NCI-H524 treated with DMSO at 0.1 percent for 48 hours (cell line): ENCODE measurements around the gene UFSP1.

Experiments
- DNase-seq: peaks from one replicate; lab custom pipeline; 2025; lab: John Stamatoyannopoulos, UW

The UFSP1 gene

DNA sequence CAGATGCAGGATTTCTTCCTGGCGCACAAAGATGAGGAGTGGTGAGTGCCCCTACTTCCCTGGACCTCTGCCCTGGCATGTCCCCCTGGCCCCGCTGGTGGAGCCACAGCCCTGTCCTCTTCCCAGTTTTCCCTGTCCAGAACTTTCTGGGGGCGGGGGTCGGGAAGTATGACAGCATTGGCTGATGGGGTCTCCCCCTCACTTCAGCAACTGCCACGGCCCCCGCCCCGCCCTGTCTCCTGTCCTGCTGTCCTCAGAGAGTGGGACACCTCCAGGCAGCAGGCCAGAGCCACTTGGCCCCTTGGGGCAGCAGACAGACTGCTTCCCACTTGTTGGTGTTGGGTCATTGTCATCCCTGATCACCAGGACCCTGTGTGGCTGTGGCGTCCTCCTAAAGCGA is 7.3 kb downstream of the UFSP1 start:
- DNase-seq = no peak

DNA sequence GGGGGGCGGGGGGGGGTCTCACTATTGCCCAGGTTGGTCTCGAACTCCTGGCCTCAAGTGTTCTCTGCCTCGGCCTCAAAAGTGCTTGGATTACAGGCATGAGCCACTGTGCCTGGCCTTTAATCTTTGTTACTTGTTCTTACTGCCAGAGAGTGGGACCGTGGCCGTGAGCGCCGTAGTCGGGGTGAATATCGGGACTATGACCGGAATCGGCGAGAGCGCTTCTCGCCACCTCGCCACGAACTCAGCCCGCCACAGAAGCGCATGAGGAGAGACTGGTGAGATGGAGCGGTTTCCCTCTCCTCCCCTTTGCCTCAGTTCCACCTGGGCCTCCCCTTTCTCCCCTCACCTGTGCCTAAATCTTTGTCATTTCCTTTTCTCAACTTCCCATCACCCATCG is 8.4 kb downstream of the UFSP1 start:
- no peak for DNase-seq

DNA sequence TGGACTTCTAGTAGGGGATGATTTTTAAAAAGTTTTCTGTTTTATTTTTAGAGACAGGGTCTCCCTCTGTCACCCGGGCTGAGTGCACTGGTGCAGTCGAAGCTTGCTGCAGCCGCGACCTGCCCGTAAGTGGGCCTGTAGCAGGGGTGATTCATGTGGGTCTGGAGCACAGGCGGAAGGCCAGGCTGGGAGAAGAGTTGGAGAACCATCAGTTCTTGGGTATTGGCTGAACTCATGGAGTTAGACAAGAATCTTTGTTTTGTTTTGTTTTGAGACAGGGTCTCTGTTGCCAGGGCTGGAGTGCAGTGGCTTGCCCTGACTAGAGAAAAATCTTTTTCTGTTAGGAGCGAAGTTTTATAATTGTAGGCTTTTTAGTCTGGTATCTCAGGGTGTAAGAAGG is 8.9 kb downstream of the UFSP1 start:
- DNase-seq = no peak

DNA sequence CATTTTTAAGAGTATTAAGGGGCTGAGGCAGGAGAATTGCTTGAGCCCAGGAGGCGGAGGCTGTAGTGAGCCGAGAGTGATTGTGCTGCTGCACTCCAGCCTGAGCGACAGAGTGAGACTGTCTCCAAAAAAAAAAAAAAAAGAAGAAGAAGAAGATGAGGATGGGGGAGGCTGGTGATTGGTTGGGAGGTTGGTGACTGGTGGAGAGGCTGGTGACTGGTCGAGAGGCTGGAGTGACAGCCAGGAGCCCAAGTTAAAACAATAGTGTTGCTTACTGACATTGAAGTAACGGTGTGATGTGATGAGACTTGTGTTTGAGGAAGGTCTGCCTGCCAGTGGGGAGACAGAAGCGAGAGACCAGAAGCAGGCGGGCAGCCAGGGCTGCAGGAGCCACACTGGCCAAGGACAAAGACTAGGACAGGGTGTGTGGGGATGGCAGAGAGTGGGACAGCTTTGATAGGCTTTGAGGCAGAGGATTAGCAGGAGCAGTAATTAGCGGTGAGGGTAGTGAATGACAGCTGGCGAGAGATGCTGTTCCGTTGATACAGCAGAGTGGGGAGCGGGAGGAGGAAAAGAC is 9.7 kb downstream of the UFSP1 start:
- peak; percentile 73 for DNase-seq

DNA sequence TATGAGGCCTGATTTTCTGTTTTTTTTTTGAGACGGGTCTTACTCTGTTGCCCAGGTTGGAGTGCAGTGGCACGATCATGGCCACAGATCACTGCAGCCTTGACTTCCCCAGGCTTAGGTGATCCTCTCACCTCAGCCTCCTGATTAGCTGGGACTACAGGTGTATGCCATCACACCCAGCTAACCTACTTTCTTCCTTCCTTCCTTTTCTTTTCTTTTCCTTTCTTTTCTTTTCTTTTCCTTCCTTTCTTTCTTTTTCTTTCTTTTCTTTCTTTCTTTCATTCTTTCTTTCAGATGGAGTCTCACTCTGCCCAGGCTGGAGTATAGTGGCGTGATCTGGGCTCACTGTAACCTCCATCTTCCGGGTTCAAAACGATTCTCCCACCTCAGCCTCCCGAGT is 10.8 kb downstream of the UFSP1 start:
- no peak for DNase-seq

DNA sequence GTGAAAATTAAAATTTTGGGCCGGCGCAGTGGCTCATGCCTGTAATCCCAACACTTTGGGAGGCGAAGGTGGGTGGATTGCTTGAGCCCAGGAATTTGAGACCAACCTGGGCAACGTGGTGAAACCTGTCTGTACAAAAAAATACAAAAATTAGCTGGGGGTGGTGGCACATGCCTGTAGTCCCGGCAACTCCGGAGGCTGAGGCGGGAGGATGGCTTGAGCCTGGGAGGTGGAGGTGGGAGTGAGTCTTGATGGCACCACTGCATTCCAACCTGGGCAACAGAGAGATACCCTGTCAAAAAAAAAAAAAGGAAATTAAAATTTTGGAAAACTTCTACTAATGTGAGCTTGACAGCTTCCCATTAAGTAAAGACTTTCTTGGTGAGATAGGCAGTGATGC is 11.5 kb downstream of the UFSP1 start:
- no peak for DNase-seq

DNA sequence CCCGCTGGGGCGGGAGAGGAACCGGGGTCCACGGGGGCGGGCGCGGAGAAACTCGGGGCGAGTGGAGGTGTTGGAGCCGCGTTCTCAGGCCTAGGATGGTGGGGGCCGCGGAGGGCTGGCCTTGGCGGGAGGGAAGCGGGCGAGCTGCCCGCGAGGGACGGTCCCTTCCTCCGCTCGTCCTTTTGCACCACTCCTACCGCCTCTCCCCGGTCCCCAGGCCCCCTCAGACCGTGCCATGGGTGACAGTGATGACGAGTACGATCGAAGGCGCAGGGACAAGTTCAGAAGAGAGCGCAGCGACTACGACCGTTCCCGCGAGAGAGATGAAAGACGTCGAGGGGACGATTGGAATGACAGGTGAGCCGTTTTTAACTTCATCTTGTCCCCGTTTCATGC is 14.2 kb downstream of the UFSP1 start:
- no peak for DNase-seq

DNA sequence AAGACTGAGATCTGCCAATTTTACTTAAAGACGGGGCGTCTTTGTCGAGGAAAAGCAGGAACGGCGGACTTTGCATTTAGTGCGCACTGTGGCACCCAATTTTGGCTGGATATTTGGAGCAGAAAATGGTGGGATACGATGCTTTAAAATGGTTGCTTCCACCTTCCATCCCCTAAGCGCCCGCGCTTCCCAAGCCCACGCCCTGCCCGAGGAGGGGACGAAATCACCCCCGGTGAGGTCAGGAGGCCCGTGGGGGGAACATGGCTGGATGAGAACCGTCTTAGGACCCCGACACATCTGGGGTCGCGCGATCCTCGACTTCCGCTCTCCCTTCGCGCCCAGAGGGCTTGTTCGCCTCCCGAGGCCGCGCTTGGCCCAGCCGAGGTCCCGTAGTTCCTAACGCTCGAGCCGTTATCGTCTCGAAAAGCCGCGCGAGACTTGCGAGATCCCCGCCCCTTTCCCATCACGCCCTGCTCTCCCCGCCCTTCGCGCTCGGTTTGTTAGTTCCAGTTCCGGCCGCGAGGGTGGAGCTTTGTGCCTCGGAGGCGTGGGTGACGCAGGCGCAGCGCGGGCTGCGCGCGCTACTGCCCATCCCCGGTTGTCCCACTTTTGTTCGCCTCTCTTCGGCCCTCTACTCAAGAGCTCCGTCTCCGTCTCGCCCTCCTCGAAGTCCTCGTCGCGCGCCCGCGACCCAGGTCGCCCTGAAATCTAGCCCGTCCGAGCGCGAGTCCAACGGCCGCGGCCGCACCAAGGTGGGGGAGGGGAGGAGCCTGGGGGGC is 14.7 kb downstream of the UFSP1 start, which contains the start of gene SRRT:
Gene SRRT (plus strand): TSS at position 527 of the 779 bp plus-strand sequence. CDS start 488 bp downstream, outside the sequence.
- peak; percentile 57 for DNase-seq

DNA sequence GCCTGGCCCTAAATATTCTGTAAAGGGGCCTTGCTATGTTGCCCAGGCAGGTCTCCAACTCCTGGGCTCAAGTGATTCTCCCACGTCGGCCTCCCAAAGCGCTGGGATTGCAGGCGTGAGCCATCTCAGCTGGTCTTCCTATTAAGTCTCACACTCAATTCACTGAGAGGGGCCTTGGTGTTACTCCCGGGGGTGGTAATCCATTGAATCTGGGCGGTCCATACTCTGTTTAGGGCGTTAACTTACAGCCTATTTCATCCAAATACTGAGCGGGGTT is 15.3 kb downstream of the UFSP1 start:
- DNase-seq = no peak

DNA sequence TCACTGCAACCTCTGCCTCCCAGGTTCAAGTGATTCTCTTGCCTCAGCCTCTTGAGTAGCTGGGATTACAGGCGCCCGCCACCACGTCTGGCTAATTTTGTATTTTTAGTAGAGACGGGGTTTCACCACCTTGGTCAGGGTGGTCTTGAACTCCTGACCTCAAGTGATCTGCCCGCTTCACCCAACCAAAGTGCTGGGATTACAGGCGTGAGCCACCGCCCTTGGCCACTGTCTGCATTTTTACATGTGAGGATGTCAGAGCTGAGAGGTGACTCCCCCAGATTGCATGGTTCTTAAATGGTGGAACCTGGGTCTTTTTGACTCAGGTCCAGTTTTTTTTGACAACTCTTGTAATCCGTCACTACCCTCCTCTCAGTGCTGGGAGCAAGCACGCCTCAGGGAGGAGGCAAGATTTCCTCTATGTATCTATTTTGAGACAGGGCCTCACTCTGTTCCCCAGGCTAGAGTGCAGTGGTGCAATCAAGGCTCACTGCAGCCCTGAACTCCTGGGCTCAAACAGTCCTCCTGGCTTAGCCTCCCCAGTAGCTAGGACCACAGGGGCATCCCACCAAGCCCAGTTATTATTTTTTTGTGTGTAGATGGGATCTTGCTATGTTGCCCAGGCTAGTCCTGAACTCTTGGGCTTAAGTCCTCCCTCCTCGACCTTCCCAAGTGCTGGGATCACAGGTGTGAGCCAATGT is 15.8 kb downstream of the UFSP1 start:
- DNase-seq = no peak

DNA sequence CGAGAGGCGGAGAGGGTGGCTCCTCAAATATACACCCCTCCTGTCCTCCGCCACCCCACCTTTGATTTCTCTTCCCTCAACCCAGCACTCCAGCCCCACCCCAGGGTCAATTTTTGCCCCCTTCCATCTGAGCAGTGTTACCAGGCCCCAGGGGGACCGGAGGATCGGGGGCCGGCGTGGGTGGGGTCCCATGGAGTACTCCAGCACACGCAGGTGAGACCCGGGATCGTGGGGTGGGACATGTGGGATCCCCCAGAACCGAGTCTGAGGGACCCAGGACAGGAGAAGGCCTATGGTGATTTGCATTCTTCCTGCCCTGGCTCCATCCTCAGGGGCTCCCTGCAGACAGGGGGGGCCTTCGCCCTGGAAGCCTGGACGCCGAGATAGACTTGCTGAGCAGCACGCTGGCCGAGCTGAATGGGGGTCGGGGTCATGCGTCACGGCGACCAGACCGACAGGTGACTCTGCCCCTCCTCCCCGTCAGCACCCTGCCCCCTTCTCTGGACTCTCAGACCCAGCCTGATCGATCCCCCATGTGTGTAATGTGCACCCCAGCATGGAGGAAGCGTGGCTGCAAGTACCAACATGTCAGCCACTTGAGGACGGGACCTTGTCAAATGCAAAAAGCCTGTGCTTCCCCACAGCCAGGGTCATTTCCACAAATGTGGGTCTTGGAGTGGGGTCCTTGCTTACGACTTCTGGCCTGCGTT is 21.6 kb downstream of the UFSP1 start:
- DNase-seq = no peak

DNA sequence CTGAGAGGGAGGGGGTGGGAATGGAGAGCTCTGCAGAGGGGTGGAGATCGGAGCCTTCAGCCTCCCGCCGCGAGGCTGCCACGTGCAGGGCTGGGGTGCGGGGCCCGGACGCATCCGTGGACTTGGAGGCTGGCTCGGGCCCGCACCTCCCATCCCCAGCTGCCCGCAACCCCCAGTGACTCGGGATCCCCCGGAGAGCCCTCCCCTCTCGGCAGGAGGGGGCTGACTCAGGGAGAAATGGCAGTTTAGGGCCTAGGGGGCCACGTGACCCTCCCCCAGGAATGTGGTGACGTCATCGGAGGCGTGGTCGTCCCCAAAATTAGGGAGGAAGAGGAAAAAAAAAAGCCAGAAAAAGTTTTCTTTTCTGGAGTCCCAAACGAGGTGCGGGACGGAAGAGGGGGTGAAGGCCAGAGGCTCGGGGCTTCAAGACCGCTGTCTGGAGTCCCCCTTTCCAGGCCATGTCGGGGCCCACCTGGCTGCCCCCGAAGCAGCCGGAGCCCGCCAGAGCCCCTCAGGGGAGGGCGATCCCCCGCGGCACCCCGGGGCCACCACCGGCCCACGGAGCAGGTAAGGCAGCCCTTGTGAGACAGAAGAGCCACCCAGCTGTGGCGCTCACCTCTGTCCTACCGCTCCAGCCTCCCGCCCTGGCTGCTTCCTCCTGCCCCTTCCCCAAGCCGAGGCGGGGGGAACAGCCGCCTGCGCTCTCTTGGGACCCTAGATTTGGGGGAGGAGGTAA is 22.3 kb downstream of the UFSP1 start, which contains the start of gene TRIP6:
Gene TRIP6 (plus strand): TSS at position 348 of the 736 bp plus-strand sequence. CDS start 111 bp downstream, at position 459.
- no peak for DNase-seq

DNA sequence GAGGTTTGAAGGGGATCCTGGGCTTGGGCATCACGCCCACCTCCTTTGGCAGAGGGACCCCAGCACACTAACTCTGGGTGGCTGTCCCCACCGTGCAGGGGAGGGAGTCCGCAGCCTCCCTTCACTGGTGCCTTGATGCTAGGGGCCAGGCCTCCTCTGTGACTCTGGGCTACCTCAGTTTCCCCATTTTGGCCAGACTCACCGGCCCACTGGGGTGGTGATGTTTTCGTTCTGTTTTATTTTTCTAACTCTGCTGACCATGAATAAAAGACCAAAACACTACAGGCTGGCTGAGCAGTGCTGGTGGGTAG is 22.8 kb downstream of the UFSP1 start:
- no peak for DNase-seq

DNA sequence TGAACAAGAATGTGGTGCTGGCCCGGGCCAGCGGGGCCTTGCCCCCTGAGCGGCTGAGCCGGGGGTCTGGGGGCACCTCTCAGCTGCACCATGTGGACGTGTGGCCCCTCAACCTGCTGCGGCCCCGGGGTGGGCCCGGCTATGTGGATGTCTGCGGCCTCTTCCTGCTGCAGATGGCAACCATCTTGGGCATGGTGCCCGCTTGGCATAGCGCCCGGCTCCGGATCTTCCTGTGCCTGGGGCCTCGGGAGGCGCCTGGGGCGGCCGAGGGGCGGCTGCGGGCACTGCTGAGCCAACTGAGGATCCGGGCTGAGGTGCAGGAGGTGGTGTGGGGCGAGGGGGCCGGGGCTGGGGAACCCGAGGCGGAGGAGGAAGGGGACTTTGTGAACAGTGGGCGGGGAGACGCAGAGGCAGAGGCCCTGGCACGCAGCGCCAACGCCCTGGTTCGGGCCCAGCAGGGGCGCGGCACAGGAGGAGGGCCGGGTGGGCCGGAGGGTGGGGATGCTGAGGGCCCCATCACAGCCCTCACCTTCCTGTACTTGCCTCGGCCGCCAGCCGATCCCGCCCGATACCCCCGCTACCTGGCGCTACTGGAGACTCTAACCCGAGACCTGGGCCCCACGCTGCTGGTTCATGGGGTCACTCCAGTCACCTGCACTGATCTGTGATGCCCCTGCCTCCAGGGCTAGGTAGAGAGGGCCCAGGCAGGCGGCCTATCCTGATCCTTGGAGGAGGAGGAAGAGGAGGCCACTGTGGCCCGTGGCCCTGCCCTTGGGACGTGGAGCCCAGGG is 23.4 kb downstream of the UFSP1 start:
- DNase-seq = no peak

DNA sequence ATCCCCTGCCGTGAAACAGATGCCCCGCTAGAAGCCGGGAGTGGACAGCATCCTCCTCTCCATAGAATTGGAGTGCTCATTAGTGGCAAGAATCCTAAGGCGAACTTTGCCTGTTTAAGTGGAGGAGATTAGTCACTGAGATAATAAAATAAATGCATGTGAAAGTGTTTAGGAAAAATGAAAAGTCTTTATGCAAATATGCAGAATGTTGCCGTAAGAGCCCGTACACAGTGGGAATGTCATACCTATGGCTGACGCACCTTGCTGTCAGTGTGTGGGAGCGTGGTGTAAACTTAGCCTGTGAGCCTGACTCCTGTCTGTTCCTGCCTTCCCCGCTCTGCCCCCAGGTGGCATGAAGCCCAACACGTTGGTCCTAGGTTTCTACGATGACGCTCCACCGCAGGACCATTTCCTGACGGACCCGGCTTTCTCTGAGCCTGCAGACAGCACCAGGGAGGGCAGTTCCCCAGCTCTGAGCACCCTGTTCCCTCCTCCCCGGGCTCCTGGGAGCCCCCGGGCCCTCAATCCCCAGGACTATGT is 24.1 kb downstream of the UFSP1 start:
- DNase-seq = no peak

DNA sequence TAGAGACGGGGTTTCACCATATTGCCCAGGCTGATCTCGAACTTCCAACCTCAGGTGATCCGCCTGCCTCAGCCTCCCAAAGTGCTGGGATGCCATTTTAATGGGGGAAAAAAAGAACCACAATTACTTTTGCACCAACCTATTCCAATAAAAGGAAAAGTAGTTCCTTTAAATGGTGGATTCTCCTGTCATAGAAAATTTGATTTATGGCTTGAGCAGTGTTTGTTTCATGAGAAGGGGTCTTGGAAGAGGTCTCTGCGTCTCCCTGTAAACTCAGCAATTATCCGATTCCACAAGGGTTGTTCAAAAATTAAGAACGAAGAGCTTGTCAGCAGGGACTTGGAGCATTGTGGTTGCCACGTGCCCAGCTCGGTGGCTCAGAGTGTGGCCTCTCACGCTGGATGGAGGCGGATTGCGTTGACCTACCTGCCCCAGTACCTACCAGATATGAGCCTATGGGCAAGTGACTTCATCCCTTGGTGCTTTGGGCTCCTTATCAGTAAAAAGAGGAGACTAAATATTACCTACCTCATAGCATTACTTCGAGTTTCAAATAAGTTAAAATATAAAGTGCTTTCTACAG is 25.2 kb downstream of the UFSP1 start:
- DNase-seq = no peak

DNA sequence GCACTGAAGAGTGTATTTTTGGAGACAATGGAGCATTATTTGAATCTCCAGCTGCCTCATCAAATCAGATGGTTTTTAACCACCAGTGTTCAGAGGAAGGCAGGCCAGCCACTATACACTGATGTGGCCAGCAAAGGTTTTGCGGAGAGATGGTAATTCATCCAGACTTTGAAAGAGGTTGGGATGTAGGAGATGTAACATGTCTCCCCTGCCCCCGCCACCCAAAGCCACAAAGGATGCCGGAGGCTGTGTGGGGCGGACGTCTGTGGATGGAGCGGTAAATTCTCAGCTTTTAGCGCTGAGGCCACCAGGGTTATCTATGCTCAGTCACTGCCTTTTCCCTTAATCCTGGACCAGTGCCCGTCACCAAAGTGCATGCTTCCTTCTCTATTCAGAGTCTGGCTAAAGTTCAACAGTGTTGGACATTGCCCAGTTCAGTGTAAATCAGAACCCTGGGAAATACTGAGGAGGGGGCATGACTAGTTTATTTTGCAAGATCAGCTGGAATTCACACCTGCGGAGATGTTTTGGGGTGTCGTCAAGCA is 26.0 kb downstream of the UFSP1 start:
- DNase-seq = no peak

DNA sequence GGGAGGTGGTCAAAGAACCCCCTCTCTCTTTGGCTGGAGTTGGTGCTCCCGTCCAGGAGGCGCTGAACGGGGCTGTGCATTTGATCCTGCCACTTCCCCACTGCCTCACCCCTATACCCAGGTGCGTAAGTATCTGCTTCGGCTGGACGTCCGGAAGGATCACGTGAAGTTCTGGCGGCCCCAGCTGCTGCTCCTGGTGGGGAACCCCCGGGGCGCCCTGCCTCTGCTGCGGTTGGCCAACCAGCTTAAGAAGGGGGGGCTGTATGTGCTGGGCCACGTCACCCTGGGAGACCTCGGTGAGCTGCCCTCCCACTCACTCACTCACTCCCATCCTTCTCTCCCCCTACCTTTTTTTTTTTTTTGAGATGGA is 27.9 kb downstream of the UFSP1 start:
- no peak for DNase-seq

DNA sequence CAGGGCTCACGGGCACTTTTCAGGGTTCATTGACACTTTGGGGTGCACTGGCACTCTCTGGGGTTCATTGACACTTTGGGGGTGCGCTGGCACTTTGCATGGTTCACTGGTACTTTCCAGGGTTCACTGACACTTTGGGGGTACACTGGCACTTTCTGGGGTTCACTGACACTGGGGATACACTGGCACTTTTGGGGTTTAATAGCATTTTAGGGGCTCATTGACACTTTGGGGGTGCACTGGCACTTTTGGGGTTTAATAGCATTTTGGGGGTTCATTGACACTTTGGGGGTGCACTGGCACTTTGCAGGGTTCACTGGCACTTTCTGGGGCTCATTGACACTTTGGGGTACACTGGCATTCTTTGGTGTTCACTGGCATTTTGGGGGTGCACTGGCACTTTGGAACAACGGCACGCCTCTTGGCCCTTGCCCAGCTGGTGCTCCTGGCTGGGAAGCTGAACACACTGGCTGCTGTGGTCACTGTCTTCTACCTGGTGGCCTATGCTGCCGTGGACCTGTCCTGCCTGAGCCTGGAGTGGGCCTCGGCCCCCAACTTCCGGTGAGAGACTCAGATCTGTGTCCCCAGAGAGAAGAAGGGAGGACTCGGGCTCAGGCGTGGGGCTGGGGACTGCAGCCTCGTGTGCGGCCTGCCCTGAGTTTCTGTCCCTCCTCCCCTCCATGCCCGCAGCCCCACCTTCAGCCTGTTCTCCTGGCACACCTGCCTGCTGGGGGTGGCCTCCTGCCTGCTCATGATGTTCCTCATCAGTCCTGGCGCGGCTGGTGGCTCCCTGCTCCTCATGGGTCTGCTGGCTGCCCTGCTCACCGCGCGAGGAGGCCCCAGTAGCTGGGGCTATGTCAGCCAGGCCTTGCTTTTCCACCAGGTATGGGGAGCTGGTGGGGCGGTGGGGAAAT is 28.6 kb downstream of the UFSP1 start:
- DNase-seq = no peak
